Immature natural killer cell (primary cell): ENCODE data around the gene VSIG10L2. TPM values are rescaled to one million over a fixed set of nuclear protein-coding genes. Genes with fewer than 3 reads are reported as not detected.
A peak's percentile ranks its signal among the peaks of the same experiment; 100 is the strongest.

Experiments
- DNase-seq, 3 donors: peaks; one replicate each; pipeline ENCODE4 v3.0.0; 2022; ENCODE audit warnings: mixed read lengths in 1 of 3
- H3K27ac Mint-ChIP-seq, 6 donors: one replicate each; pipeline ENCODE4 v1.8.0; 2020; ENCODE audit warnings: mixed read lengths in 6 of 6, mild to moderate bottlenecking in 5 of 6, inconsistent platforms in 4 of 6, moderate library complexity in 3 of 6
- H3K27me3 Mint-ChIP-seq, 3 donors: one replicate each; pipeline ENCODE4 v1.8.0; 2020 to 2021; ENCODE audit warnings: low read depth in 3 of 3, mild to moderate bottlenecking in 3 of 3, mixed read lengths in 3 of 3, moderate library complexity in 3 of 3, inconsistent platforms in 1 of 3
- H3K36me3 Mint-ChIP-seq, 3 donors: one replicate each; pipeline ENCODE4 v1.8.0; 2020; ENCODE audit warnings: mixed read lengths in 3 of 3, inconsistent platforms in 2 of 3, mild to moderate bottlenecking in 2 of 3
- H3K4me1 Mint-ChIP-seq, 2 donors: one replicate each; pipeline ENCODE4 v1.8.0; 2020; ENCODE audit warnings: inconsistent platforms in 2 of 2, mild to moderate bottlenecking in 2 of 2, mixed read lengths in 2 of 2, moderate library complexity in 1 of 2
- H3K4me3 Mint-ChIP-seq, 5 donors: one replicate each; pipeline ENCODE4 v1.8.0; 2020; ENCODE audit warnings: mild to moderate bottlenecking in 5 of 5, mixed read lengths in 5 of 5, inconsistent platforms in 3 of 5, moderate library complexity in 3 of 5
- H3K9me3 Mint-ChIP-seq, 6 donors: one replicate each; pipeline ENCODE4 v1.8.0; 2020; ENCODE audit warnings: mild to moderate bottlenecking in 6 of 6, mixed read lengths in 6 of 6, inconsistent platforms in 4 of 6, moderate library complexity in 3 of 6
- polyA plus RNA-seq, 3 donors: library from polyadenylated mRNA; unstranded; fragments of 300-500 nt; fragmentation: Illumina TruSeq; gene quantifications; one replicate each; pipeline ENCODE4 v1.2.3, GENCODE V29; 2021

VSIG10L2 gene
- polyA plus RNA-seq, 3 donors from 2014 or later, result not detected

- Mint-ChIP-seq H3K27me3 (peaks cover 1 to 14% (median 2%) of the 10 kb centered on the region in 3 donors), H3K36me3 (no peaks in the 10 kb centered on the region), H3K27ac (no peak overlapping the region), H3K4me3 (no peak overlapping the region), H3K4me1 (no peaks in the 10 kb centered on the region), H3K9me3 (no peaks in the 10 kb centered on the region)
- DNase-seq, result no peak
Observed at GRCh38 chr11:125922156-125922555, 23.7 kb upstream of the VSIG10L2 start.

DNA sequence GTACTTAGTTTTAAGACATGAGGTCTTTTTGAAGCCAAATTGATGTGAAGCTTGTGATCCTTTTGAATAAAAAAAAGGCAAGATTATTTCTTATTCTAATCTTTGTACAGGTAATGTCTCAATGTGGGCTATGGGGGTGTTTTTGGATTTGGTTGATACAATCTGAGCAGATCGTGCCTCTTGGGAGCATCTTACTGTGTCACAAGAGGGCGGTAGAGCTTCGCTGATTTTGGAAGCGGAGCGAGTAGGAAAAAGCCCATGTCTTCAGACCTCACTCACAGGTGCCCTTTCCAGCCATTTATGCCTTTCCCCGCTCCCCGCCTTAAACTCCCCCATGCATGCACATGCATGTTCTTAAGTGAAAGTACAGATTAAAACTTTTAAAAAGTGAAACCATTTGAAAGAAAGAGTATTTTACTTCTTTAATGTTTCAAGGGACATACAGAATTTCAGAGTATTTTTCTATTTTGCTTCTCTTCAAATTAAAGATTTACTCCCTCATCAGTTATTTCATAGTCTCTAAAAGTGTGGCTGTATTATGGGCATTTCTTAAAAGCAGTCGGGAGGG is 22.7 kb upstream of the VSIG10L2 start:
- Mint-ChIP-seq H3K27ac (no peak overlapping the region), H3K36me3 (no peaks in the 10 kb centered on the region), H3K4me1 (no peaks in the 10 kb centered on the region), H3K9me3 (no peaks in the 10 kb centered on the region), H3K27me3 (peaks cover 1 to 16% (median 2%) of the 10 kb centered on the region in 3 donors), H3K4me3 (no peak overlapping the region)
- peak in 2 of 3 donors; percentile 11 to 17 for DNase-seq

- DNase-seq, result no peak
- no peaks in the 10 kb centered on the region for H3K36me3 Mint-ChIP-seq
- H3K4me3 Mint-ChIP-seq, result no peak overlapping the region
- H3K27me3 Mint-ChIP-seq, result peaks cover 0 to 16% (median 1%) of the 10 kb centered on the region in 3 donors
- H3K27ac Mint-ChIP-seq, result no peak overlapping the region
- no peaks in the 10 kb centered on the region for H3K4me1 Mint-ChIP-seq
- H3K9me3 Mint-ChIP-seq, result no peaks in the 10 kb centered on the region
Observed at GRCh38 chr11:125923633-125924032, 22.2 kb upstream of the VSIG10L2 start.

GRCh38 chr11:125924384-125925007 is 21.3 kb upstream of the VSIG10L2 start:
- H3K27me3 Mint-ChIP-seq, result peaks cover 0 to 14% (median 1%) of the 10 kb centered on the region in 3 donors
- peak overlapping the region in 1 of 6 donors; percentile 16 for H3K27ac Mint-ChIP-seq
- no peak overlapping the region for H3K4me3 Mint-ChIP-seq
- H3K9me3 Mint-ChIP-seq, result no peaks in the 10 kb centered on the region
- no peaks in the 10 kb centered on the region for H3K36me3 Mint-ChIP-seq
- DNase-seq, result no peak
- no peaks in the 10 kb centered on the region for H3K4me1 Mint-ChIP-seq

- H3K27me3 Mint-ChIP-seq, result peaks cover 1 to 13% (median 1%) of the 10 kb centered on the region in 3 donors
- H3K9me3 Mint-ChIP-seq, result no peaks in the 10 kb centered on the region
- H3K4me3 Mint-ChIP-seq, result no peak overlapping the region
- no peak overlapping the region for H3K27ac Mint-ChIP-seq
- DNase-seq, result no peak
- no peaks in the 10 kb centered on the region for H3K4me1 Mint-ChIP-seq
- H3K36me3 Mint-ChIP-seq, result no peaks in the 10 kb centered on the region
Observed at GRCh38 chr11:125925247-125925740, 20.6 kb upstream of the VSIG10L2 start.

GRCh38 chr11:125925804-125926203 is 20.0 kb upstream of the VSIG10L2 start:
- Mint-ChIP-seq H3K27me3 (peaks cover 1 to 10% (median 1%) of the 10 kb centered on the region in 3 donors), H3K9me3 (no peaks in the 10 kb centered on the region), H3K27ac (no peak overlapping the region), H3K4me1 (no peaks in the 10 kb centered on the region), H3K4me3 (no peak overlapping the region), H3K36me3 (no peaks in the 10 kb centered on the region)
- no peak for DNase-seq

DNA sequence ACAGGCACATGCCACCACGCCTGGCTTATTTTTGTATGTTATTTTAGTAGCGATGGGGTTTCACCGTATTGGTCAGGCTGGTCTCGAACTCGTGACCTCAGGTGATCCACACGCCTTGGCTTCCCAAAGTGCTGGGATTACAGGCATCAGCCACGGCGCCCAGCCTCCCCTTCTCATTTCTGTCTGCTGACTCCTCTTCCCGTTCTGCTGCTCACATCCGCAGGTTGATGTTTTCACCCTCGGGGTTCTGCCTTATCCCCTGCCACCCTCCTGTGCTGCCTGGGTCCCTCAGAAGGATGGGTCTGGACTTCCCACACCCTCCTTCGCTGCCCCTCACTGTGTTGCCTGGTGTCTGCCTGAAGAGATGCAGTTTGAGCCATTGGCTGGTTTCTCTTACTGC is 19.2 kb upstream of the VSIG10L2 start:
- peaks cover 1 to 10% (median 1%) of the 10 kb centered on the region in 3 donors for H3K27me3 Mint-ChIP-seq
- no peak overlapping the region for H3K4me3 Mint-ChIP-seq
- no peak for DNase-seq
- no peaks in the 10 kb centered on the region for H3K9me3 Mint-ChIP-seq
- no peak overlapping the region for H3K27ac Mint-ChIP-seq
- no peaks in the 10 kb centered on the region for H3K4me1 Mint-ChIP-seq
- no peaks in the 10 kb centered on the region for H3K36me3 Mint-ChIP-seq

- no peaks in the 10 kb centered on the region for H3K4me1 Mint-ChIP-seq
- H3K4me3 Mint-ChIP-seq, result no peak overlapping the region
- peaks cover 0 to 9% (median 1%) of the 10 kb centered on the region in 3 donors for H3K27me3 Mint-ChIP-seq
- H3K9me3 Mint-ChIP-seq, result no peaks in the 10 kb centered on the region
- no peak for DNase-seq
- no peak overlapping the region for H3K27ac Mint-ChIP-seq
- no peaks in the 10 kb centered on the region for H3K36me3 Mint-ChIP-seq
Observed at GRCh38 chr11:125929445-125930075, 16.3 kb upstream of the VSIG10L2 start.

DNA sequence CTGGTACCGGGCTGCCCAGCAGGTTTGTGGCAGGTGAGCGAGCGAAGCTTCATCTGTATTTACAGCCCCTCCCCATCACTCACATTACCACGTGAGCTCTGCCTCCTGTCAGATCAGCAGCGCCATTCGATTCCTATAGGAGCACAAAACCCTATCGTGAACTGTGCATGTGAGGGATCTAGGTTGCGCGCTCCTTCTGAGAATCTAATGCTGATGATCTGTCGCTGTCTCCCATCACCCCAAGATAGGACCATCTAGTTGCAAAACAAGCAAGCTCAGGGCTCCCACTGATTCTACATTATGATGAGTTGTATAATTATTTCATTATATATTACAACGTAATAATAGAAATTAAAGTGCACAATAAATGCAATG is 15.8 kb upstream of the VSIG10L2 start:
- peaks cover 0 to 9% (median 1%) of the 10 kb centered on the region in 3 donors for H3K27me3 Mint-ChIP-seq
- H3K4me1 Mint-ChIP-seq, result no peaks in the 10 kb centered on the region
- H3K4me3 Mint-ChIP-seq, result no peak overlapping the region
- no peak overlapping the region for H3K27ac Mint-ChIP-seq
- H3K36me3 Mint-ChIP-seq, result no peaks in the 10 kb centered on the region
- no peak for DNase-seq
- no peaks in the 10 kb centered on the region for H3K9me3 Mint-ChIP-seq

DNA sequence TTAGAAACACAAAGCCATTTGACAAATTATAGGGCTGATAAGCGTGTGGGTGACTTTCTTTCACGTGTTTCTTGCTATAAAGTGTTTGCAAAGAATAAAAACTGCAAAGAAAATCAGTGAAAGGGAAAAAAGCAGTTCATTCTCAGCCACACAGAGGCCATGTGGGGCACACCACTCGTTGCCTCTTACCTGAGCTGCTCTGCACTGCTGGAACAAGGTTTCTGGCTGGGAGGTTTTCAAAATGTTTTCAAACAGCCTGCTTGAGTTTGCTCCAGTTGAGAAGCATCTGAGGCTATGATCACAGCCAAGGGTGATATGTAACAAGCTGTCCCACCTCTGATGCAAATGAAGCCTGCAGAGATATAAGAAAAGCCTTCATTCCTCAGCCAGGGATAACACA is 14.7 kb upstream of the VSIG10L2 start:
- Mint-ChIP-seq H3K9me3 (no peaks in the 10 kb centered on the region), H3K36me3 (no peaks in the 10 kb centered on the region), H3K27ac (no peak overlapping the region), H3K4me1 (no peaks in the 10 kb centered on the region), H3K4me3 (no peak overlapping the region), H3K27me3 (peaks cover 0 to 8% (median 3%) of the 10 kb centered on the region in 3 donors)
- no peak for DNase-seq

- Mint-ChIP-seq H3K4me1 (no peaks in the 10 kb centered on the region), H3K36me3 (no peaks in the 10 kb centered on the region), H3K9me3 (no peaks in the 10 kb centered on the region), H3K27me3 (peaks cover 0 to 8% (median 3%) of the 10 kb centered on the region in 3 donors), H3K27ac (no peak overlapping the region), H3K4me3 (no peak overlapping the region)
- no peak for DNase-seq
Observed at GRCh38 chr11:125931668-125932067, 14.2 kb upstream of the VSIG10L2 start.

DNA sequence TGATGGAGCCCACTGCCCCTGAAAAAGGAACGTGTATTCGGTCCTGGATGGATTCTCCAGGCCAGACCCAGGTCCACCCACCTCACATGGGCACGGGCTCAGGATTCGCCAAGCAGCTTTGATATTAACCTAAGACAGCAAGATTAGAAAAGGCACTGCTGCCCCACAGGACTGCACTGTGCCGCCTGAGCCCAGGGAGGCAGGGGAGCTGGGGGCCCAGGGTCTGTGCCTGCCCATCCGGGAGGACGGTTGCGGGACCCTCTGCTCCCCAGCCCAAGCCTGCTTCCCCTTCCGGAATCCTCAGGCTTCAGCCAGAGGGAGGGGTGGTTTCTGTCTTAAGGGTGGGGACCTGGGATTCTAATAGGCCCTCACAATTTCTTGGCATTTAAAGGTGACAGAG is 13.5 kb upstream of the VSIG10L2 start:
- no peak overlapping the region for H3K27ac Mint-ChIP-seq
- H3K9me3 Mint-ChIP-seq, result no peaks in the 10 kb centered on the region
- no peak for DNase-seq
- H3K4me1 Mint-ChIP-seq, result no peaks in the 10 kb centered on the region
- no peaks in the 10 kb centered on the region for H3K36me3 Mint-ChIP-seq
- peaks cover 0 to 3% (median 2%) of the 10 kb centered on the region in 3 donors for H3K27me3 Mint-ChIP-seq
- H3K4me3 Mint-ChIP-seq, result no peak overlapping the region

DNA sequence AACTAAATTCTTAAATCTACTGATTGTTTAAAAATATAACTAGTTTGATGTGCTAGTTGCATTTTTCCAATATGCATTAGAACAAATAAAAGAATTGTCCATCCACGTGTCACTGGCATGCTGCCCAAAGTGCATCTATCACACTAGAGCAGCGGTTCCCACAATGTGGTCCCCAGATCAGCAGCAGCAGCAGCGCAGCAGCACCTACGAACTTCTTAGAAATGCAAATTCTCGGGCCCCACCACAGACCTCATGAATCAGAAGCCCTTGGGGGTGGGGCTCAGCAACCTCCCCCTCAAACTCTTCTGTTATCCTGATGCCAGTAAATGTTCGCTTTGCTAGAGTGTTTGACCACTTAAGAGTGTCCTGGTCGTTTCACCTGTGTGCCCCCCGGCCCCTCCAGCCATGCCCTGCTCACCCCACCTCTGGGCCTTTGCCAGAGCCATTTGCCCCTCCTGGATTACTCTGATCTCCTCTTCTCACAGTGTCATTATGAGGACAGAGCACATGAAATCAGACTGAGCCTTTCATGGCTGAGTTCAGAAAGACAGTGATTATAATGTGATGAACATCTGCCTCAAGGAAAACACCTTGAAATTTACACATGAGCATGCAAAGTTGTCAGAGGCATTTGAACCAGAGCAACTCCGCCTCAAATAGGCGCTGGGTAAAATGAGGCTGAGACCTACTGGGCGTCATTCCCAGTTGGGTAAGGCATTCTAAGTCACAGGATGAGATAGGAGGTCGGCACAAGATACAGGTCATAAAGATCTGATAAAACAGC is 12.6 kb upstream of the VSIG10L2 start:
- H3K36me3 Mint-ChIP-seq, result no peaks in the 10 kb centered on the region
- DNase-seq, result no peak
- no peaks in the 10 kb centered on the region for H3K4me1 Mint-ChIP-seq
- no peak overlapping the region for H3K4me3 Mint-ChIP-seq
- H3K27ac Mint-ChIP-seq, result no peak overlapping the region
- H3K27me3 Mint-ChIP-seq, result peaks cover 0 to 3% (median 2%) of the 10 kb centered on the region in 3 donors
- no peaks in the 10 kb centered on the region for H3K9me3 Mint-ChIP-seq

DNA sequence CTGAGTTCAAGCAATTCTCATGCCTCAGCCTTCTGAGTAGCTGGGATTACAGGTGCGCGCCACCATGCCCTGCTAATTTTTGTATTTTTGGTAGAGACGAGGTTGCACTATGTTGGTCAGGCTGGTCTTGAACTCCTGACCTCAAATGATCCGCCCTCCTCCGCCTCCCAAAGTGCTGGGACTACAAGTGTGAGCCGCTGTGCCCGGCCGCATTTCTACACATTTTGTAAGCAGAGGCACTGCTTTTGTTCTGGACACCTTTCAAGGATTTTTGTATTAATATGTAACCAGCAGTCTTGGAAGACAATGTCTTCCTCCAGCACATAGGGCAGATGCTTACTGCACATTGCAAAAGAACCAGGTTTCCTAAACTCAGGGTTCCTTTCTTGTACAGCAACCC is 11.4 kb upstream of the VSIG10L2 start:
- Mint-ChIP-seq H3K4me1 (no peaks in the 10 kb centered on the region), H3K9me3 (no peaks in the 10 kb centered on the region), H3K36me3 (no peaks in the 10 kb centered on the region), H3K4me3 (no peak overlapping the region), H3K27me3 (peaks cover 0 to 3% (median 2%) of the 10 kb centered on the region in 3 donors), H3K27ac (no peak overlapping the region)
- DNase-seq, result no peak
